IgD-negative memory B cell (primary cell): ENCODE measurements around the gene GTF2A2. TPM values are rescaled to one million over a fixed set of nuclear protein-coding genes. Genes with fewer than 3 reads are reported as not detected.

ENCODE experiments used
- H3K27ac Mint-ChIP-seq, 3 donors: one replicate each; pipeline ENCODE4 v1.8.0; 2020 to 2022; ENCODE audit warnings: mild to moderate bottlenecking in 3 of 3, mixed read lengths in 3 of 3, moderate library complexity in 1 of 3
- H3K27me3 Mint-ChIP-seq: one replicate; pipeline ENCODE4 v1.8.0; 2021; ENCODE audit warnings: mixed read lengths
- H3K36me3 Mint-ChIP-seq: one replicate; pipeline ENCODE4 v1.8.0; 2020; ENCODE audit warnings: mild to moderate bottlenecking, mixed read lengths
- H3K4me1 Mint-ChIP-seq, 3 donors: one replicate each; pipeline ENCODE4 v1.8.0; 2020 to 2022; ENCODE audit warnings: mixed read lengths in 3 of 3, mild to moderate bottlenecking in 1 of 3
- H3K4me3 Mint-ChIP-seq, 4 donors: one replicate each; pipeline ENCODE4 v1.8.0; 2020 to 2022; ENCODE audit warnings: mild to moderate bottlenecking in 4 of 4, mixed read lengths in 4 of 4, moderate library complexity in 3 of 4
- H3K9me3 Mint-ChIP-seq, 3 donors: one replicate each; pipeline ENCODE4 v1.8.0; 2020 to 2021; ENCODE audit warnings: mixed read lengths in 3 of 3, mild to moderate bottlenecking in 1 of 3
- polyA plus RNA-seq: library from polyadenylated mRNA; unstranded; fragments of 300-500 nt; fragmentation: Illumina TruSeq; gene quantifications from one replicate; pipeline ENCODE4 v1.2.3, GENCODE V29; 2021

GTF2A2 gene
- polyA plus RNA-seq, 1 donor from 2014 or later = 127 TPM

DNA sequence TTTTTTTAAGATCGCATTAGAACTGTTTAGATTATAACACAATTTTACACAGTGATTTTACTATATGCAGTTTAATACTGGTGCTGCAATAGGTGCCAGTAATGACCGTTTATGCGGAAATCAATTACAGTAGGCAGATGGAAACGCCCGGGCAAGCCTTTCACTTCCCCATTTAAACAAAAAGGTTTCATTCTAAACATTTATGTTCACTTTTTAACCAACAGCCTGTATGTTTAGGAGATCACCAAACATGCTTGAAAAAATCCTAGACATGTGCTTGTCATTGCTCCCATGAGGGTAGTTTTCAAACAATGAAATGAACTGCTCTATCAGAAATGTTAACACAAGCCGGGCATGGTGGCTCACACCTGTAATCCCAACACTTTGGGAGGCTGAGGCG lies 29.1 kb upstream of the GTF2A2 start:
- H3K4me3 Mint-ChIP-seq = peak overlapping the region; percentile 78 to 97 (median 95)
- H3K27me3 Mint-ChIP-seq = no peaks in the 10 kb centered on the region
- H3K4me1 Mint-ChIP-seq = peaks cover 35 to 46% (median 45%) of the 10 kb centered on the region in 3 donors
- no peaks in the 10 kb centered on the region for H3K9me3 Mint-ChIP-seq
- peak overlapping the region; percentile 94 to 97 (median 97) for H3K27ac Mint-ChIP-seq
- H3K36me3 Mint-ChIP-seq = peaks cover 10% of the 10 kb centered on the region

DNA sequence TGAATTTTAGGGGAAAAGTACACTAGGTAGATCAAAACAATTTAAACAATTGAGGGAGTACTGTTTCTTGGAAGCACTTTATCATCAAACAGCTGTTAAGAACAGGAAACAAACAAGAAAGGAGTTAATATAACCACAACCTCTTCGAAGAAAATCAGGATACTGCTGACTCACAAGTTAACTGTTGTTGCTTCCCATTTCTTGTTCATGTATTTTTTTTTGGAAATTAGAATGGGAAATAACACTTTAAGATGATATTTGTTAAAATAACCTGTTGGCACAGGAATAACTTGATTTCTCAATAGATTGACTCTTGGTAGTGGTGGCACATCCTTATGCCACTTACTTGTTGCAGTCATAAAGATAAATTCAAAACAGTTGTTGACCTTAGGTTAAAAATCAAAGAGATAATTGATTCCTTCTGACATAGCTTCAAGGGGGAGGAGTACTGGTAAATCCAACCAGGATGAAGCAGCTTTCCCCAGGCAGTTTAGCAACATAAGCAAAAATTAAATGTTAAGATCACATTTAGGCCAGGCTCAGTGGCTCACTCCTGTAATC lies 28.5 kb upstream of the GTF2A2 start:
- Mint-ChIP-seq H3K27ac (peak overlapping the region; percentile 94 to 97 (median 97)), H3K27me3 (no peaks in the 10 kb centered on the region), H3K4me1 (peaks cover 31 to 43% (median 41%) of the 10 kb centered on the region in 3 donors), H3K4me3 (peak overlapping the region; percentile 78 to 97 (median 95)), H3K9me3 (no peaks in the 10 kb centered on the region), H3K36me3 (peaks cover 10% of the 10 kb centered on the region)

DNA sequence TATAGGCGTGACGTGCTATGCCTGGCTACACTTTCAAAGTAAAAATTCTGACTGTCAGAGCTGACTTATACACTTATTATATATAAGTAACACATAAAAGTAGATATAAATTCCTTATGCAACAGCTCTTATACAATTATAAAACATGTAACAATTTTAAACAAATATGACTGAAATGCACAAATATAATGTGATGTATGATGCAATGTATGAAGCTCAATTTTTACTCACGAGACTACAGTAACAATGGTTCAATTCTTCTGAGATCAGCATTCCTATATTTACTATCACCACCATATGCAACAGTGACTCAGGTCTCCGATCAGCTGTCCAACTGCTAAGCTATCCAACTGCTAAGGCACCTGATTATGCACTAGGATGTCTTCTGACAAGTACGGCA lies 23.6 kb upstream of the GTF2A2 start:
- peaks cover 5% of the 10 kb centered on the region for H3K36me3 Mint-ChIP-seq
- H3K4me1 Mint-ChIP-seq = peaks cover 16 to 23% (median 17%) of the 10 kb centered on the region in 3 donors
- H3K27me3 Mint-ChIP-seq = no peaks in the 10 kb centered on the region
- no peak overlapping the region for H3K27ac Mint-ChIP-seq
- peak overlapping the region in 1 of 4 donors; percentile 38 for H3K4me3 Mint-ChIP-seq
- H3K9me3 Mint-ChIP-seq = no peaks in the 10 kb centered on the region

DNA sequence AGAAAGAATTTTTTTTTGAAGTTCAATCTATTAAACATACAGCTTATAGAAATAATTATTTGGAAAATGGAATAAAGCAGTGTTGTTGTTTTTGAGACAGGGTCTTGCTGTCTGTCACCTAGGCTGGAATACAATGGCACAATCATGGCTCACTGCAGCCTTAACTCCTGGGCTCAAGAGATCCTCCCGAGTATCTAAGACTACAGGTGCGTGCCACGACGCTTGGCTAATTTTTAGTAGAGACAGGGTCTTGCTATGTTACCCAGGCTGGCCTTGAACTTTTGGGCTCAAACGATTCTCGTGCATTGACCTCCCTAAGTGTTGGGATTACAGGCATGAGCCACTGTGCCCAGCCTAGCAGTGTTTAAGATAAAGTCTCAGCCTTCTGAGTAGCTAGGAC lies 23.0 kb upstream of the GTF2A2 start:
- H3K4me3 Mint-ChIP-seq = peak overlapping the region in 1 of 4 donors; percentile 38
- peaks cover 5% of the 10 kb centered on the region for H3K36me3 Mint-ChIP-seq
- peaks cover 11 to 18% (median 12%) of the 10 kb centered on the region in 3 donors for H3K4me1 Mint-ChIP-seq
- no peak overlapping the region for H3K27ac Mint-ChIP-seq
- H3K27me3 Mint-ChIP-seq = no peaks in the 10 kb centered on the region
- H3K9me3 Mint-ChIP-seq = no peaks in the 10 kb centered on the region

DNA sequence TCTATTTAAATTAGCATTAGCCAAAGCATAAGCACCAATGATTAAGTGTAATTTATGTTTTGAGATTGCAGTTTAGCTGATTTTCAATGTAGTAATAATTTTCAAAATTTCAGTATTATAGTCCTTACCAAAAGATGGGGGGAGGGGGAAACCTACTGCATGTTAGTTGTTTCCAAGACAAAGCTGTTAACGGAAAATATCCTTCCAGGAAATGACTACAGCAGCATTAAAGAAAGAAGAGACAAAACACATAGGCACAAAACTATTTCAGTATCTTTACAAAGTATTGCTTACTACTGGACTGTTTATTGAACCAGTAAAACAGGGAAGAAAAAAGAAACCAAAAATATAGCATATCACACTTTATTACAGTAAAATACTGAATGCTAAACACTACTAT lies 21.3 kb upstream of the GTF2A2 start:
- Mint-ChIP-seq H3K4me1 (peaks cover 7 to 9% (median 8%) of the 10 kb centered on the region in 3 donors), H3K36me3 (peaks cover 2% of the 10 kb centered on the region), H3K27me3 (no peaks in the 10 kb centered on the region), H3K27ac (no peak overlapping the region), H3K4me3 (no peak overlapping the region), H3K9me3 (no peaks in the 10 kb centered on the region)

DNA sequence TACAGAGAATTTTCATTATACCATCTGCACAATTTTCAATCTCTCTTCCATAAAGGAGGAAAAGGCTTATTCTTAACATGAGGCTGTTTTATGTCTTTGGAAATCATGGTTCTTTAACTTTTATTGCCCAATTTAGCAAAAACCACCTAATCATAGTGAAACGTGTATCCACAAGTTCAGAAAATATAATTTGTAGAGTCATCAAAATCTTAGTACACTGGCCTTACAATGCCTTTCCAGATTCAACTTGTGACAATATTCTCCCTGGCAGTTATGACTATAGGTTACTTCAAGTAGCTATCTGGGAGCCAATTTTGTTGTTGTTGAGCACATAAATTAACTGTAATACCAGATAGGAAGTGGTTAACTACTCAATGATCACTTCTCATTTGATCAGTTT lies 20.9 kb upstream of the GTF2A2 start:
- H3K4me3 Mint-ChIP-seq = no peak overlapping the region
- peaks cover under 1% of the 10 kb centered on the region for H3K36me3 Mint-ChIP-seq
- H3K9me3 Mint-ChIP-seq = no peaks in the 10 kb centered on the region
- H3K27me3 Mint-ChIP-seq = no peaks in the 10 kb centered on the region
- no peak overlapping the region for H3K27ac Mint-ChIP-seq
- H3K4me1 Mint-ChIP-seq = peaks cover 5 to 8% (median 6%) of the 10 kb centered on the region in 3 donors

DNA sequence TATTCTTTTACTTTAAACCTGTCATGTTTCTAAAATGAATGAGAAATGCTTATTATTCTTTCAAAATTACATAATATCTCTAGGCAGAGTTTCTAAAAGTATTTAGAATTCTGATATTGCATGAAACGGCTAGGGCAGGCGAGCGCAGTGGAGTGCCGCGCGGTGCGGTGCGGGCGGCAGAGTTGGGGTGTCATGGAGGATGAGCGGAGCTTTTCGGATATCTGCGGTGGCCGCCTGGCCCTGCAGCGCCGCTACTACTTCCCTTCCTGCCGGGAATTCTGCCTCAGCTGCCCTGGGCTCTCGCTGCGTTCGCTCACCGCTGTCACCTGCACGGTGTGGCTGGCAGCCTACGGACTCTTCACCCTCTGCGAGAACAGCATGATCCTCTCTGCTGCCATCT lies 19.2 kb upstream of the GTF2A2 start:
- no peaks in the 10 kb centered on the region for H3K36me3 Mint-ChIP-seq
- H3K27me3 Mint-ChIP-seq = no peaks in the 10 kb centered on the region
- peaks cover 0 to 2% (median 2%) of the 10 kb centered on the region in 3 donors for H3K4me1 Mint-ChIP-seq
- H3K4me3 Mint-ChIP-seq = no peak overlapping the region
- H3K27ac Mint-ChIP-seq = no peak overlapping the region
- H3K9me3 Mint-ChIP-seq = no peaks in the 10 kb centered on the region

DNA sequence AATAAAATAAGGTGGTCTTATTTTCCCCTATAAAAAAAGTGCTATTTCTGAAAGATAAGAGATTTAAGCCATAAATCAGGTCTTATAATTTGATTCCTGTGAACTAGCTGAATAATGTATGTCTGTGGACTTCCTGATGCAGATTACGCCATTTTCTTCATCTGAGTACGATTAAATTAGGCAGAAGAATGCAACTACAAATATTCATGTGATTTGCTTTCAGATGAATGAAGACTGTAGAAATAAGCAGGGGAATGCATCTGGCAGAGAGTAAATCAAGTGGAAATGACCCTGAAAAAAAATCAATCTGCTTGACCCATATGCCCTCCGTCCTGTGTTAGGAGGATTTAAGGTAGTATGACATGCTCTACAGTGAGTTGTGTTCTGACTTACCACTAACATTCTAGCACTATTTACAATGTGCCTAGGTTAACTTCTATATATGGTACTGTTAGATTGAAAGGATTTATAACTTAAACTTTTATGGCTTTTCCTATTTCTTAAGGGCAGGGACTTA lies 17.1 kb upstream of the GTF2A2 start:
- H3K36me3 Mint-ChIP-seq = no peaks in the 10 kb centered on the region
- no peaks in the 10 kb centered on the region for H3K27me3 Mint-ChIP-seq
- peaks cover 0 to under 1% (median 0%) of the 10 kb centered on the region in 3 donors for H3K4me1 Mint-ChIP-seq
- peak overlapping the region in 1 of 3 donors; percentile 25 for H3K27ac Mint-ChIP-seq
- no peak overlapping the region for H3K4me3 Mint-ChIP-seq
- no peaks in the 10 kb centered on the region for H3K9me3 Mint-ChIP-seq

DNA sequence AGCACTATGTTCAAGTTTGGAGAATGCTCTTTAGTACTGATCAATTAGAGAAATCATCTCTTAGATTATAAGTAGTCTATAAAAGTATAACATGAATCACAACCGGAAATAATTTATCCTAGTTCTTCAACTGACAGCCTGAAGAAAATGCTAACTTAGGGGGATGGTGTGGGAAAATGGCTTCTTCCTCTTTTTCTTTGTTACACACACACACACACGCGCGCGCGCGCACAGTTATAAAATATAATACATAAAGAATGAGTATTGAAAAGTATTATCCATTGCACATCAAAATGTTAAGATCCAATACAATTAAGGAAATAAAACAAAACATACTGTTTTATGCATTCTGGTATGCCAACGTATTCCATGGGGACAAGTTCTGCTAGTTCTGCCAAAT lies 11.2 kb upstream of the GTF2A2 start:
- Mint-ChIP-seq H3K36me3 (peaks cover 3% of the 10 kb centered on the region), H3K27ac (no peak overlapping the region), H3K27me3 (no peaks in the 10 kb centered on the region), H3K9me3 (no peaks in the 10 kb centered on the region), H3K4me1 (no peaks in the 10 kb centered on the region), H3K4me3 (no peak overlapping the region)

DNA sequence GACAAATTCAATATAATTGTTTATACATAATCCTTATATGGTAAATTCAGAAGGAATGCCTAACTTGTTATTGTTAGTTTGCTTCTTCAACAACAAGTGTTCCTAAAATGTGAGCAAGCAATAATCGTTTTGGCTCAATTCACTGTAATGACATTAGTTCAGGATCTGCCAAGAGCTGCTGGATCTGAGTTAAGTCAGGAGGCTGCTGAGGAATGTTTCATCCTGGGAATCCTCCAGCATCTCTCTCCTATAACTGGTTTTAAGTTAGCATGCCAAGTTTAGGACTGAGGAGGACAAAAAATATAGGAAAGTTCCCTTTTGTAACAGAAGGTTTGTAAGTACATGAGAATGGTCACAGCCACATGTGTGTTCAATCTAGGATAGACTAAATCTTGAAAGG lies 4.9 kb upstream of the GTF2A2 start:
- peaks cover 4 to 9% (median 5%) of the 10 kb centered on the region in 3 donors for H3K4me1 Mint-ChIP-seq
- no peak overlapping the region for H3K27ac Mint-ChIP-seq

DNA sequence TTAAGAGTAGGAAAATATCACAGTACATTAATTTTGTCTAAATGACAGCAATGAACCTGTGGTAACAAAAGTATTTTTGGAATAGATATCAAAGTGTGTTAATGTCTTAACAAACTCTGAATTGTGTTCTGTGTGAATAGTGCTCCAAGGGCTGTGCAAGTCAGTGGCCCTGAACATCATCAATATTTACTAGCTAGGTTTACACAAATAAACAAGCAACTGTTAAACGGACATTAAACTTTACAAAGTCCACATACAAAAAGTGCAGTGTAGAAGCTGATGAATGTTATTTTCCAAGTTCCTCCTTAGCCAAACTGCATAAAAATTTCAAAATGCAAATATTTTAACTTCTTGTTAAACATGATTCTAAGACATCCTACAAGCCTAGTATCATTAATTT lies 2.1 kb upstream of the GTF2A2 start:
- peaks cover 4 to 10% (median 5%) of the 10 kb centered on the region in 3 donors for H3K4me1 Mint-ChIP-seq
- H3K9me3 Mint-ChIP-seq = no peaks in the 10 kb centered on the region
- H3K36me3 Mint-ChIP-seq = no peaks in the 10 kb centered on the region
- peak overlapping the region in 2 of 4 donors; percentile 35 to 56 for H3K4me3 Mint-ChIP-seq
- no peak overlapping the region for H3K27ac Mint-ChIP-seq
- no peaks in the 10 kb centered on the region for H3K27me3 Mint-ChIP-seq

More for the DNA sequence above, 4.9 kb upstream of the GTF2A2 start:
- Mint-ChIP-seq H3K27me3 (no peaks in the 10 kb centered on the region), H3K4me3 (no peak overlapping the region), H3K9me3 (no peaks in the 10 kb centered on the region), H3K36me3 (no peaks in the 10 kb centered on the region)

DNA sequence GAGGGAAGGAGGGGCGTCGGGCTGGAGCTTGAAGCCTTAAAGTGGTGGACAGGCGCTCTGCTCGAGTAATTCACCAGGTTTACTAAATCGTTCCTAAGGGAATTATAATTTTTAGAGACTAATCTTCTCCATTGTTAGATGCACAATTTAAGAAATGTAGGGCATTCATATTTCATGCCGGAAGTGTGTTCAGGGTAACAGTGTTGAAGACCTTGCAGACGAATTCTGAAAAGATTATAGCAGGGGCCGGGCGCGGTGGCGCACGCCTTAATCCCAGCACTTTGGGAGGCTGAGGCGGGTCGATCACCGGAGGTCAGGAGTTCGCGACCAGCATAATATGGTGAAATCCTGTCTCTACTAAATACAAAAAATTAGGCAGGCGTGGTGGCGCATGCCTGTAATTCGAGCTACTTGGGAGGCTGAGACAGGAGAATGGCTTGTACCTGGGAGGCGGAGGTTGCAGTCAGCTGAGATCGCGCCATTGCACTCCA lies 365 bp upstream of the GTF2A2 start:
- Mint-ChIP-seq H3K27me3 (no peaks in the 10 kb centered on the region), H3K27ac (peak overlapping the region; percentile 84 to 93 (median 93)), H3K4me3 (no peak overlapping the region), H3K9me3 (no peaks in the 10 kb centered on the region), H3K4me1 (peaks cover 5 to 13% (median 6%) of the 10 kb centered on the region in 3 donors), H3K36me3 (peaks cover 4% of the 10 kb centered on the region)

DNA sequence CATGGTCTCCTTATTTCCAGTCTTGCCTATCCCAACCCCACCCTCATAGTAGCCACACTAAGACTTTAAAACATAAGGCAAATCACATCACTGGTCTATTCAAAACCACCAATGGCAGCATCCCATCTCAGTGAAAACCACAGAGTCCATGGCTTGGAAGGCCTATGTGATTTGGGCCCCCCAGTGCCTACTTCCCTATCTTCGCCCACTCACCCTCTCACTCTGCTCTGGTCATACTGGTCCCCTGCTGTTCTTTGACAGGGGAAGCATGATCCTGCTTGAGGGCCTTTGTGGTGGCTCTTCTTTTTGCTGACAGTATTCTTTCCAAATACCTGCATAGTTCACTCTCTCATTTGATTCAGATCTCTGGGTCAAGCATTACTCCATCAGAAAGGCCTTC lies 3.3 kb downstream of the GTF2A2 start:
- Mint-ChIP-seq H3K36me3 (peaks cover 6% of the 10 kb centered on the region), H3K4me1 (peaks cover 5 to 10% (median 7%) of the 10 kb centered on the region in 3 donors), H3K9me3 (no peaks in the 10 kb centered on the region), H3K4me3 (no peak overlapping the region), H3K27ac (no peak overlapping the region), H3K27me3 (no peaks in the 10 kb centered on the region)

DNA sequence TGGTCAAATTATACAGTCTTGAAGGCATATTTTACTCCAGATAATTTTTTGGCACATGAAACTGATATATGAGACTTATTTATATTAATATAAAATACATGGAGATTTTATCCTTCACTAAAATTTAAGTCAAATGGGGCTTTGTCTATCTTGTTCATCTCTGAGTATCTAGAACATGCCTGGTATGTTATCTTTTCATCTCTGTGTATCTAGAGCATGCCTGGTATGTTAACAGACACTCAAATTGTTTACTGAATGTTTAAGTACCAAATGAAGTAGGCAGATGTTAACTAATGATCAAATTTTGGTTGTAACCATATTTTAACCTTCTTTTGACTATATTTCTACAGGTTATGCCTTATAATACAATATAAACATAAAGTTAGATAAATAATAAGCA lies 7.7 kb downstream of the GTF2A2 start:
- no peaks in the 10 kb centered on the region for H3K27me3 Mint-ChIP-seq
- no peak overlapping the region for H3K27ac Mint-ChIP-seq
- no peaks in the 10 kb centered on the region for H3K9me3 Mint-ChIP-seq
- peaks cover 0 to 9% (median 4%) of the 10 kb centered on the region in 3 donors for H3K4me1 Mint-ChIP-seq
- peaks cover 6% of the 10 kb centered on the region for H3K36me3 Mint-ChIP-seq
- no peak overlapping the region for H3K4me3 Mint-ChIP-seq

DNA sequence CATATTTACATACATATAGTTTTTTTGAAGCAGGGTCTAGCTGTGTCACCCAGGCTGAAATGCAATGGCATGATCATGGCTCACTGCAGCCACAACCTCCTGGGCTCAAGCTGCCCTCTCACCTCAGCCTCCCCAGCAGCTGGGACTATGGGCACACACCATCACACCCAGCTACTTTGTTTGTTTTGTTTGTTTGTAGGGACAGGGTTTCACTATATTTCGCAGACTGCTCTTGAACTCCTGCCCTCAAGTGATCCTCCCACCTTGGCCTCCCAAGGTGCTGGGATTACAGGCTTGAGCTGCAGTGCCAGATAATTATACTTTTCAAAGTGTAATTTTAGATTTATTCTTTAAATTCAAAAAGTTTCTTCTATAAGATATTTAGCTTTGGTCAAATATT lies 10.2 kb downstream of the GTF2A2 start:
- no peaks in the 10 kb centered on the region for H3K36me3 Mint-ChIP-seq
- H3K9me3 Mint-ChIP-seq = no peaks in the 10 kb centered on the region
- no peaks in the 10 kb centered on the region for H3K27me3 Mint-ChIP-seq
- H3K4me1 Mint-ChIP-seq = peaks cover 0 to 10% (median 0%) of the 10 kb centered on the region in 3 donors
- no peak overlapping the region for H3K27ac Mint-ChIP-seq
- no peak overlapping the region for H3K4me3 Mint-ChIP-seq

DNA sequence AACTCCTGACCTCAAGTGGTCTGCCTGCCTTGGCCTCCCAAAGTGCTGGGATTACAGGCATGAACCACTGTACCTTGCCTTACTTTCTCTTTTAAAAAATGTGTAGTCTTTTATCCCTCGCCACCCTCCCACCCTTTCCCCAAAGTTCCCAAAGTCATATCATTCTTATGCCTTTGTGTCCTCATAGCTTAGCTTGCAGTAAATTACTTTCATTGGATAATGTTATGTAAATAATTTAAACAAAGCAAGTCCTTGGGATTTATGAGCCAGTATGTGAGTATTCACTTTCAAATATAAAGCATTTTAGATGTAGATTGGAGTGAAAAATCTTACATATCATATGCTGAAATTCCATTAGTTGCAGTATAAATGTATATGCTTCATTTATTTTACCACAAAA lies 11.0 kb downstream of the GTF2A2 start:
- H3K36me3 Mint-ChIP-seq = no peaks in the 10 kb centered on the region
- H3K9me3 Mint-ChIP-seq = no peaks in the 10 kb centered on the region
- peaks cover 0 to 10% (median 0%) of the 10 kb centered on the region in 3 donors for H3K4me1 Mint-ChIP-seq
- no peak overlapping the region for H3K4me3 Mint-ChIP-seq
- no peak overlapping the region for H3K27ac Mint-ChIP-seq
- no peaks in the 10 kb centered on the region for H3K27me3 Mint-ChIP-seq
